ENCODE measurements around the gene CD27. TPM values are rescaled to one million over a fixed set of nuclear protein-coding genes. Genes with fewer than 3 reads are reported as not detected.

The CD27 gene
- total and polyA plus RNA-seq, 2 of the 8 experiments (the other 6 are each of a cell fraction or from before 2014, with no cell fraction given): 0.28 to 0.39 TPM

GRCh38 chr12:6430124-6430989 lies 14.4 kb upstream of the CD27 start:
- H3K14ac ChIP-seq (ENCODE audit: insufficient read length): no peak overlapping the region
- DNase-seq (ENCODE audit: low read depth in 1 of 2, low spot score in 2 of 2): no peak
- no peak overlapping the region for H3K27ac ChIP-seq (ENCODE audit: low read depth, low read length)
- H2BK20ac ChIP-seq (ENCODE audit: low read length): no peak overlapping the region
- no peak overlapping the region for H2BK120ac ChIP-seq (replicated peaks; ENCODE audit: low read depth, low read length)
- no peak overlapping the region for H2BK12ac ChIP-seq (ENCODE audit: low read depth, low read length)
- CTCF ChIA-PET (ENCODE audit: partially characterized antibody): no interaction called here
- no peak overlapping the region for H2BK5ac ChIP-seq (ENCODE audit: low read depth, low read length)
- H3K36me3 ChIP-seq (ENCODE audit: control insufficient read depth in 2 of 4, insufficient read depth in 4 of 4, low read length in 3 of 4): no peaks in the 10 kb centered on the region
- H3K9me3 ChIP-seq (ENCODE audit: insufficient read depth in 2 of 2, low read depth in 1 of 2, low read length in 1 of 2): no peaks in the 10 kb centered on the region
- H3K9ac ChIP-seq (replicated peaks in 1 of 4; ENCODE audit: extremely low read depth in 1 of 4, low read depth in 3 of 4, low read length in 3 of 4): no peak overlapping the region
- H3K18ac ChIP-seq (ENCODE audit: extremely low read depth, low read length): no peak overlapping the region
- H4K8ac ChIP-seq (ENCODE audit: extremely low read depth, insufficient read depth, low read length): no peak overlapping the region
- no peak overlapping the region; the same call in 1 of the 2 replicates for H2AFZ ChIP-seq (ENCODE audit: low read length)
- WGBS, 2 experiments (ENCODE audit: extremely low coverage in 1 of 2, insufficient coverage in 1 of 2, insufficient read length in 1 of 2, insufficient replicate concordance in 2 of 2, low coverage in 1 of 2, low lambda C conversion rate in 2 of 2, missing lambda C conversion rate in 1 of 2): 91% methylated on average over 19 of the region's 19 CpGs; no CpG with 5 or more reads in 1 of the 2 experiments
- H3K79me1 ChIP-seq (ENCODE audit: low read depth, low read length): no peaks in the 10 kb centered on the region
- H3K79me2 ChIP-seq (ENCODE audit: control insufficient read depth in 1 of 2, insufficient read depth in 2 of 2, low read length in 2 of 2): no peaks in the 10 kb centered on the region
- peaks cover 0 to 8% (median under 1%) of the 10 kb centered on the region in 4 experiments; a peak in 3 of 7 replicates for H3K4me1 ChIP-seq (replicated peaks in 1 of 4; ENCODE audit: control insufficient read depth in 3 of 4, insufficient read depth in 4 of 4, low read length in 3 of 4)
- H3K4me3 ChIP-seq (ENCODE audit: extremely low read depth in 1 of 4, insufficient read depth in 2 of 4, low read depth in 3 of 4, low read length in 4 of 4): no peak overlapping the region
- TF ChIP-seq MAX (IDR thresholded peaks at IDR 0.05): no peak
- TF ChIP-seq BACH1 (IDR thresholded peaks at IDR 0.05; ENCODE audit: low read length): peak; percentile 53; the same call in 1 of the 2 replicates
- no peak overlapping the region for H3K56ac ChIP-seq (replicated peaks; ENCODE audit: insufficient read length, low read depth, low read length)
- H2BK15ac ChIP-seq (ENCODE audit: low read length): no peak overlapping the region
- no peak overlapping the region for H2AK5ac ChIP-seq (ENCODE audit: low read depth, low read length)
- no peak overlapping the region for H3K4me2 ChIP-seq (ENCODE audit: insufficient read depth in 1 of 2, low read depth in 2 of 2, low read length in 2 of 2)
- H3K23me2 ChIP-seq (ENCODE audit: low read depth, low read length): no peaks in the 10 kb centered on the region
- H4K20me1 ChIP-seq (replicated peaks in 1 of 2; ENCODE audit: control insufficient read depth in 1 of 2, insufficient read depth in 2 of 2, low read length in 2 of 2): no peaks in the 10 kb centered on the region
- no peak overlapping the region for H4K5ac ChIP-seq (ENCODE audit: insufficient read length, low read depth, low read length)
- FAIRE-seq: no peak
- POLR2A ChIA-PET (ENCODE audit: partially characterized antibody): no interaction called here
- no peaks in the 10 kb centered on the region for H3K27me3 ChIP-seq (replicated peaks in 1 of 4; ENCODE audit: control insufficient read depth in 3 of 4, extremely low read depth in 1 of 4, insufficient read depth in 3 of 4, low read length in 3 of 4)
- no peak overlapping the region for H3K4ac ChIP-seq (replicated peaks; ENCODE audit: insufficient read length, low read depth, low read length)
- no peak overlapping the region for H3K23ac ChIP-seq (ENCODE audit: insufficient read length)
- H4K91ac ChIP-seq (replicated peaks; ENCODE audit: insufficient read length, low read length): no peak overlapping the region
